GM13977 (cell line): Measurements from ENCODE around the gene PLK3.
"Not testable (repeated sequence)": the region's sequence is repeated elsewhere in the genome, so short reads cannot be mapped to it uniquely, and the experiment has no call there.

Source experiments
- DNase-seq: peaks from one replicate; pipeline ENCODE4 v3.0.0; 2012; ENCODE audit warnings: low spot score
- in situ Hi-C: fragments of 300-500 bp; cut with MboI; formaldehyde crosslinking; loops from one replicate; pipeline ENCODE4 v1.12.0; 2022; ENCODE audit warnings: low sequenced_read_pairs, low pct_unique_long_range_greater_than_20kb, mixed read lengths, inconsistent platforms; ENCODE audit not compliant: unreplicated experiment
- TF ChIP-seq, protein P1 (sequence below): IDR thresholded peaks from 2 replicates; pipeline ENCODE4 v1.5.1; 2012; ENCODE audit warnings: mild to moderate bottlenecking, control low read depth; ENCODE audit not compliant: insufficient read depth; ENCODE audit errors: extremely low read depth, missing control alignments

The PLK3 gene

DNA sequence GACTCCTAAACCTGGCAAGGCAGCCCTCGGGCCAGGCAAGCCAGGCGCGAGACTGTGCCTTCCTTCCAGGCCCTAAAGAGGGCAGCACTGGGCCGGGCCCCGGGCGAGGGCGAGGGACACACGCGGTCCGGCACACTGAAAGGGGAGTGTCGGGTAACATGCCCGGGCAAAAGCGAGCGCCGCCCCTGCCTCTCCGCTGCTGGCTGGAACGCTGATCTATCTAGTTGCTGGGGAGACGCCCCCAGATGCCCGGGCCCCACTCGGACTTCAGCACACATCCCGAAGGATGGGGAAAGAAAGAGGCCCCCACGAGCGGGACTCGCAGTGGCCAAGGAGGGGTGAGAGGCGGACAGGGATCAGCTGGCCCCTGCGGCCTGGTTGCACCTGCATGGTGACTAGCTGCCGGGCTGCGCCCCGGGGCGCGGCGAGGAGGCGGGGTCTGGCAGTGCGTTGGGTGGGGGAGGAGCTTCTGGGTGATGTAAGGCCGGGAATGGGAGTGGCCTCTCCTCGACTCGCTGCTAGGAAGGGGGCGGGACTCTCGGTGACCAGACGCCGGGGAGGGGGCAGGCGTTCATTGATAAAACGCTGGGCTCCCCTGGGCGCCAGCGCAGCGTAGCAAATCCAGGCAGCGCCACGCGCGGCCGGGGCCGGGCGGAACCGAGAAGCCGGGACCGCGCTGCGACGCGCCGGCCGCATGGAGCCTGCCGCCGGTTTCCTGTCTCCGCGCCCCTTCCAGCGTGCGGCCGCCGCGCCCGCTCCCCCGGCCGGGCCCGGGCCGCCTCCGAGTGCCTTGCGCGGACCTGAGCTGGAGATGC is at the start of gene PLK3:
PLK3 (plus strand) TSS at position 608 of the 815 bp plus-strand sequence; CDS start at position 695, 87 bp downstream.
- in situ Hi-C loops: no loop called here
- DNase-seq: peak; percentile 100
- TF ChIP-seq, protein P1, sequence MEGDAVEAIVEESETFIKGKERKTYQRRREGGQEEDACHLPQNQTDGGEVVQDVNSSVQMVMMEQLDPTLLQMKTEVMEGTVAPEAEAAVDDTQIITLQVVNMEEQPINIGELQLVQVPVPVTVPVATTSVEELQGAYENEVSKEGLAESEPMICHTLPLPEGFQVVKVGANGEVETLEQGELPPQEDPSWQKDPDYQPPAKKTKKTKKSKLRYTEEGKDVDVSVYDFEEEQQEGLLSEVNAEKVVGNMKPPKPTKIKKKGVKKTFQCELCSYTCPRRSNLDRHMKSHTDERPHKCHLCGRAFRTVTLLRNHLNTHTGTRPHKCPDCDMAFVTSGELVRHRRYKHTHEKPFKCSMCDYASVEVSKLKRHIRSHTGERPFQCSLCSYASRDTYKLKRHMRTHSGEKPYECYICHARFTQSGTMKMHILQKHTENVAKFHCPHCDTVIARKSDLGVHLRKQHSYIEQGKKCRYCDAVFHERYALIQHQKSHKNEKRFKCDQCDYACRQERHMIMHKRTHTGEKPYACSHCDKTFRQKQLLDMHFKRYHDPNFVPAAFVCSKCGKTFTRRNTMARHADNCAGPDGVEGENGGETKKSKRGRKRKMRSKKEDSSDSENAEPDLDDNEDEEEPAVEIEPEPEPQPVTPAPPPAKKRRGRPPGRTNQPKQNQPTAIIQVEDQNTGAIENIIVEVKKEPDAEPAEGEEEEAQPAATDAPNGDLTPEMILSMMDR: peak; percentile 91

DNA sequence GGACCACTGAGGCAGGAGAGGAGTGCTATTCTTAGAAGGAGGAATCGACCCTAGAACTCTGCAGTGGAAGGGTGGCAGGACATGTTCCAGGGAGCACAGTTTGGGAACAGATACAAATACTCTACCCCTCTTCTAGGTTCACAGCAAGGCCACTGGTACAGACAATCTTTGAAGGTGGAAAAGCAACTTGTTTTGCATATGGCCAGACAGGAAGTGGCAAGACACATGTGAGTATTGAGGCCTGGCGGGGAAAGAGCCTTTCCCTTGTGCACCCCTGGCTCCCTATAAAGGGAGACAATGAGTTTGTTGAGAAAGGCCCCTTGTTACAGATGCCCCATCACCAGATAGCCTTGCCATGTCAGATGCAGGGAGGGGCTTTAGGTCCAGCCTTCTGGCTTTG is 42.8 kb upstream of the PLK3 start:
- in situ Hi-C loops: no loop called here
- TF ChIP-seq, protein P1: no peak
- DNase-seq: no peak

- DNase-seq: no peak
- TF ChIP-seq, protein P1: no peak
- in situ Hi-C loops: no loop called here
Observed at GRCh38 chr1:44759077-44759476, 41.1 kb upstream of the PLK3 start.

- TF ChIP-seq, protein P1: no peak
- in situ Hi-C loops: no loop called here
- no peak for DNase-seq
Observed at GRCh38 chr1:44760876-44761275, 39.3 kb upstream of the PLK3 start.

GRCh38 chr1:44766421-44766820 is 33.8 kb upstream of the PLK3 start:
- DNase-seq, in situ Hi-C loops: not testable (repeated sequence)

- peak; percentile 93 for DNase-seq
- TF ChIP-seq, protein P1: no peak
- in situ Hi-C loops: no loop called here
Observed at GRCh38 chr1:44775078-44775929, 24.9 kb upstream of the PLK3 start, which contains the start of gene RPS8. Gene RPS8 (plus strand): TSS chr1:44775540. CDS start chr1:44775597, 57 bp downstream.
